ENCODE measurements around the gene KCND2.

Gene KCND2

GRCh38 chr7:120645966-120646365, 373.0 kb downstream of the KCND2 start:
- TF ChIP-seq ZBTB7A (IDR thresholded peaks at IDR 0.05; ENCODE audit: low read depth): no peak
- no peak for TF ChIP-seq YY1 (IDR thresholded peaks at IDR 0.05; ENCODE audit: low read depth)
- TF ChIP-seq NFIC (IDR thresholded peaks at IDR 0.05): no peak
- TF ChIP-seq EGR1 (IDR thresholded peaks at IDR 0.05): no peak
- no peak for TF ChIP-seq TAF1 (IDR thresholded peaks at IDR 0.05; ENCODE audit: low read depth)
- TF ChIP-seq CEBPB (IDR thresholded peaks at IDR 0.05): no peak
- TF ChIP-seq EP300 (IDR thresholded peaks at IDR 0.05; ENCODE audit: borderline replicate concordance): no peak
- TF ChIP-seq TEAD4 (IDR thresholded peaks at IDR 0.05): no peak
- TF ChIP-seq, protein P1, sequence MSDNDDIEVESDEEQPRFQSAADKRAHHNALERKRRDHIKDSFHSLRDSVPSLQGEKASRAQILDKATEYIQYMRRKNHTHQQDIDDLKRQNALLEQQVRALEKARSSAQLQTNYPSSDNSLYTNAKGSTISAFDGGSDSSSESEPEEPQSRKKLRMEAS (IDR thresholded peaks at IDR 0.05): no peak
- no peak for TF ChIP-seq REST (IDR thresholded peaks at IDR 0.05; ENCODE audit: low read depth)
- TF ChIP-seq TCF12 (IDR thresholded peaks at IDR 0.05; ENCODE audit: low read depth): no peak
- TF ChIP-seq RAD21 (IDR thresholded peaks at IDR 0.05; ENCODE audit: low read depth): no peak
- no peak for TF ChIP-seq CREB1 (IDR thresholded peaks at IDR 0.05; ENCODE audit: low read depth)
- no peak for TF ChIP-seq USF1 (IDR thresholded peaks at IDR 0.05)

DNA sequence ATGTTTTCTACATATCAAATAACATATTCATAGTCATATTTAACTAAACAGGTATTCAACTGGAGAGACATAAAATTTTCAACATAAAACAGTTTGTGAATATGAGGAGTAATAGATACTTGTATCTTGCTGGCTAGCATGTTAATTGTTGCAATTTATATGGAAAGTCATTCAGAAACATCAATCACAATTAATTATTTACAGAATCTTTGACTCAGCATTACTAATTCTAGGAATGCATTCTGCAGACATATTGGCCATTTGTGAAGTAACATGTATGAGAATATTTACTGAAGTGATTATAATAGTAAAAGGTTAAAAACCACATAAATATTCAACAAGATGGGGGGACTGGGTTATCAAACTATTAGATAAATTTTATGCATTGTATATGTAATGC, 381.3 kb downstream of the KCND2 start:
- TF ChIP-seq TAF1 (IDR thresholded peaks at IDR 0.05; ENCODE audit: low read depth) (no peak), ZBTB7A (IDR thresholded peaks at IDR 0.05; ENCODE audit: low read depth) (no peak), EGR1 (IDR thresholded peaks at IDR 0.05) (no peak), NFIC (IDR thresholded peaks at IDR 0.05) (no peak), YY1 (IDR thresholded peaks at IDR 0.05; ENCODE audit: low read depth) (no peak), EP300 (IDR thresholded peaks at IDR 0.05; ENCODE audit: borderline replicate concordance) (no peak), TCF12 (IDR thresholded peaks at IDR 0.05; ENCODE audit: low read depth) (no peak), CEBPB (IDR thresholded peaks at IDR 0.05) (no peak), CREB1 (IDR thresholded peaks at IDR 0.05; ENCODE audit: low read depth) (no peak), TEAD4 (IDR thresholded peaks at IDR 0.05) (no peak), USF1 (IDR thresholded peaks at IDR 0.05) (no peak), REST (IDR thresholded peaks at IDR 0.05; ENCODE audit: low read depth) (no peak), RAD21 (IDR thresholded peaks at IDR 0.05; ENCODE audit: low read depth) (no peak), FOXM1 (IDR thresholded peaks at IDR 0.05; ENCODE audit: borderline replicate concordance, low read depth) (no peak)
- TF ChIP-seq, protein P1 (IDR thresholded peaks at IDR 0.05): no peak

- no peak for TF ChIP-seq ZBTB7A (IDR thresholded peaks at IDR 0.05; ENCODE audit: low read depth)
- no peak for TF ChIP-seq TCF12 (IDR thresholded peaks at IDR 0.05; ENCODE audit: low read depth)
- no peak for TF ChIP-seq USF1 (IDR thresholded peaks at IDR 0.05)
- no peak for TF ChIP-seq EGR1 (IDR thresholded peaks at IDR 0.05)
- TF ChIP-seq RAD21 (IDR thresholded peaks at IDR 0.05; ENCODE audit: low read depth): no peak
- TF ChIP-seq TAF1 (IDR thresholded peaks at IDR 0.05; ENCODE audit: low read depth): no peak
- TF ChIP-seq REST (IDR thresholded peaks at IDR 0.05; ENCODE audit: low read depth): no peak
- no peak for TF ChIP-seq CEBPB (IDR thresholded peaks at IDR 0.05)
- TF ChIP-seq, protein P1 (IDR thresholded peaks at IDR 0.05): no peak
- TF ChIP-seq FOXM1 (IDR thresholded peaks at IDR 0.05; ENCODE audit: borderline replicate concordance, low read depth): no peak
These were observed 385.5 kb downstream of the KCND2 start for GRCh38 chr7:120658516-120658915.

DNA sequence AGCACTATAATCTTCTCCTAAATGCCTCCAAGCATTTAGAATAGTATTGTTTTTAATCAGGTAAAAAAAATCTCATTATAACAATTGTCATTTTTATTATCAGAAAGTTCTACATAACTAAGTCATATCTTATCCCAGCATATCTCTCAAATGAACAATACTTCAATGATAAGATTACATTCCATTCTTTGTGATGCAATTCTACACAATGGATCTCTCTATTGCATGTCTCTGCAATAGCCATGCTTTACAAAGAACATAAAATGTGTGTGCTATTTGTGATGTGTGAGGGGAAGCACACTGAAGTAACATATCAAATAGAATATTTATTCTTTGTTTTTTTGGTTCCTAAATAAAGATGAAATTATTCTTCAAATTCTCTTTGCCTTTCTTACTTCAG, 389.3 kb downstream of the KCND2 start:
- TF ChIP-seq ZBTB7A (IDR thresholded peaks at IDR 0.05; ENCODE audit: low read depth) (no peak), RAD21 (IDR thresholded peaks at IDR 0.05; ENCODE audit: low read depth) (no peak), NFIC (IDR thresholded peaks at IDR 0.05) (no peak), TEAD4 (IDR thresholded peaks at IDR 0.05) (no peak), CREB1 (IDR thresholded peaks at IDR 0.05; ENCODE audit: low read depth) (no peak), REST (IDR thresholded peaks at IDR 0.05; ENCODE audit: low read depth) (no peak), EGR1 (IDR thresholded peaks at IDR 0.05) (no peak), USF1 (IDR thresholded peaks at IDR 0.05) (no peak), CEBPB (IDR thresholded peaks at IDR 0.05) (no peak), EP300 (IDR thresholded peaks at IDR 0.05; ENCODE audit: borderline replicate concordance) (no peak), YY1 (IDR thresholded peaks at IDR 0.05; ENCODE audit: low read depth) (no peak), TCF12 (IDR thresholded peaks at IDR 0.05; ENCODE audit: low read depth) (no peak), TAF1 (IDR thresholded peaks at IDR 0.05; ENCODE audit: low read depth) (no peak)
- TF ChIP-seq, protein P1 (IDR thresholded peaks at IDR 0.05): no peak
